ENCODE measurements around the gene FBXW5. TPM values are rescaled to one million over a fixed set of nuclear protein-coding genes. Genes with fewer than 3 reads are reported as not detected.

FBXW5 gene
- total RNA-seq, 1 experiment from 2014 or later = 62.2 TPM

DNA sequence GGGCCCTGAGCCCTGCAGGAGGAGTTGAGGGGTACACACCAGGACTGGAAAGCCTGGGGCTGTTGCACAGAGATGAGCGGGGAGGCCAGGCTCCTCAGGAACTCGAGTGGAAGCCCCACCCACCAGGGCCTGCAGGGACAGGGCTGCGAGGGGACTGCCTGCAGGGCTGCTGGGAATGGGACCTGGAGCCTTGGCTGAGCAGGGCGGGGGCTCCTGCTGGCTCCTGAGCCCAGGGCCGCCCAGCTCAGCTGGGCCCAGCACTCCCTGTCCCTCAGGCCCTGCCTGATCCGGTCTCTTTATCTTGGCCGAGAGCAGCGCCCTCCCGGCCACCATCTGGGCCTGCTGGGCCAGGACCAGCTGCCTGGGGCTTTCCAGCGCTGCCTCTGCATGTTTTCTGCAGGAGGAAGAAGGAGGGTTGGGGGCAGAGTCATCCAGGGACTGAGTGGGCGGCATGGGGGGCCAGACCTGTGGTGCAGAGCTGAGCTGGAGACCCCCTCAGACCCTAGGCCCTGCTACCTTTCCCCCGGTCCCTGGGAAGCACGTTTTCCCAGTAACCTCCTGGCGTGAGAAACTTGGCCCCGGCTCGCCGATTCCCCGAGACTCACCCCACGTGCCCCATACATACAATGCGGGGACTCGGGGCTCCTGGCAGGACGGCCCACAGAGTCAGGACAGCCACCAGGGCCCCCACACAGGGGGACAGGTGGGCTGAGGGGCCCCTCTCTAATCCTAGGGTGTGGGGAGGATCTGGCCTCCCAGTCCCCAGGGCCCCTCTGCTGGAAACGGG, 16.9 kb upstream of the FBXW5 start:
- Histone ChIP-seq H3K4me2 (ENCODE audit: insufficient read depth, insufficient read length, low read length) (no peak overlapping the region), H4K20me1 (ENCODE audit: control insufficient read depth, insufficient read depth, insufficient read length) (peaks cover 2% of the 10 kb centered on the region), H3T11ph (ENCODE audit: low read length) (no peak overlapping the region), H3K9me3 (ENCODE audit: control insufficient read depth, low read depth, low read length) (no peaks in the 10 kb centered on the region), H2BK120ac (ENCODE audit: low read depth, low read length, poor library complexity, severe bottlenecking) (no peak overlapping the region), H2BK12ac (ENCODE audit: insufficient read length, low read depth, low read length) (no peak overlapping the region), H3K23me2 (ENCODE audit: insufficient read length, low read depth, low read length, poor library complexity, severe bottlenecking) (no peaks in the 10 kb centered on the region), H3K27me3 (ENCODE audit: insufficient read depth, low read length) (no peaks in the 10 kb centered on the region), H3K79me1 (ENCODE audit: insufficient read depth, low read depth, low read length, poor library complexity, severe bottlenecking) (no peaks in the 10 kb centered on the region), H2BK20ac (ENCODE audit: low read depth, low read length, poor library complexity, severe bottlenecking) (no peak overlapping the region), H3K79me2 (ENCODE audit: insufficient read depth, low read length) (no peaks in the 10 kb centered on the region), H3K56ac (ENCODE audit: insufficient read length, low read depth, low read length) (no peak overlapping the region), H3K18ac (ENCODE audit: insufficient read length, low read depth, low read length) (no peak overlapping the region), H4K8ac (replicated peaks; ENCODE audit: insufficient read length, low read depth, low read length) (no peak overlapping the region), H3K23ac (ENCODE audit: insufficient read length, low read depth, low read length) (no peak overlapping the region), H2BK15ac (ENCODE audit: low read depth, low read length) (no peak overlapping the region), H3K14ac (ENCODE audit: insufficient read depth, low read length) (no peak overlapping the region), H3K4ac (ENCODE audit: low read depth, low read length) (no peak overlapping the region), H4K5ac (ENCODE audit: insufficient read length, low read depth, low read length) (no peak overlapping the region), H3K4me1 (ENCODE audit: insufficient read depth, low read length) (peaks cover 2% of the 10 kb centered on the region; the same call in 1 of the 2 replicates), H3K9ac (ENCODE audit: extremely low read depth, insufficient read length, low read length) (no peak overlapping the region), H3K27ac (ENCODE audit: insufficient read length, low read depth, low read length) (no peak overlapping the region), H2AFZ (ENCODE audit: low read length) (no peak overlapping the region), H2BK5ac (ENCODE audit: insufficient read length, low read length) (no peak overlapping the region), H4K91ac (ENCODE audit: insufficient read length, low read depth, low read length) (no peak overlapping the region), H2AK5ac (ENCODE audit: insufficient read length, low read length) (no peak overlapping the region)
- Mint-ChIP-seq H3K36me3 (ENCODE audit: insufficient read depth in 1 of 3, low read depth in 3 of 3) (no peaks in the 10 kb centered on the region; a peak in 1 of 7 replicates), H3K27me3 (ENCODE audit: low read depth) (peaks cover 18% of the 10 kb centered on the region), H3K9me3 (peaks cover 4% of the 10 kb centered on the region in 2 experiments; a peak in 4 of 5 replicates), H3K4me1 (peaks cover 7 to 14% of the 10 kb centered on the region in 2 experiments), H3K27ac (no peak overlapping the region), H3K4me3 (no peak overlapping the region)
- TF ChIP-seq, protein P1, sequence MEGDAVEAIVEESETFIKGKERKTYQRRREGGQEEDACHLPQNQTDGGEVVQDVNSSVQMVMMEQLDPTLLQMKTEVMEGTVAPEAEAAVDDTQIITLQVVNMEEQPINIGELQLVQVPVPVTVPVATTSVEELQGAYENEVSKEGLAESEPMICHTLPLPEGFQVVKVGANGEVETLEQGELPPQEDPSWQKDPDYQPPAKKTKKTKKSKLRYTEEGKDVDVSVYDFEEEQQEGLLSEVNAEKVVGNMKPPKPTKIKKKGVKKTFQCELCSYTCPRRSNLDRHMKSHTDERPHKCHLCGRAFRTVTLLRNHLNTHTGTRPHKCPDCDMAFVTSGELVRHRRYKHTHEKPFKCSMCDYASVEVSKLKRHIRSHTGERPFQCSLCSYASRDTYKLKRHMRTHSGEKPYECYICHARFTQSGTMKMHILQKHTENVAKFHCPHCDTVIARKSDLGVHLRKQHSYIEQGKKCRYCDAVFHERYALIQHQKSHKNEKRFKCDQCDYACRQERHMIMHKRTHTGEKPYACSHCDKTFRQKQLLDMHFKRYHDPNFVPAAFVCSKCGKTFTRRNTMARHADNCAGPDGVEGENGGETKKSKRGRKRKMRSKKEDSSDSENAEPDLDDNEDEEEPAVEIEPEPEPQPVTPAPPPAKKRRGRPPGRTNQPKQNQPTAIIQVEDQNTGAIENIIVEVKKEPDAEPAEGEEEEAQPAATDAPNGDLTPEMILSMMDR (conservative IDR thresholded peaks at IDR 0.05) = no peak
- no CpG with 5 or more reads among the region's 23 CpGs for WGBS (ENCODE audit: extremely low coverage, insufficient read length, low lambda C conversion rate)
- no peak for DNase-seq
